Activated CD8-positive, alpha-beta memory T cell treated with anti-CD3 and anti-CD28 coated beads, Interleukin-2, amount 50 U/mL, for 1 hour (primary cell): ENCODE measurements around the gene CNTNAP2.

Experiments
- DNase-seq: peaks from one replicate; pipeline ENCODE4 v3.0.0-alpha.2; 2020; ENCODE audit errors: extremely low read depth

CNTNAP2 gene

DNA sequence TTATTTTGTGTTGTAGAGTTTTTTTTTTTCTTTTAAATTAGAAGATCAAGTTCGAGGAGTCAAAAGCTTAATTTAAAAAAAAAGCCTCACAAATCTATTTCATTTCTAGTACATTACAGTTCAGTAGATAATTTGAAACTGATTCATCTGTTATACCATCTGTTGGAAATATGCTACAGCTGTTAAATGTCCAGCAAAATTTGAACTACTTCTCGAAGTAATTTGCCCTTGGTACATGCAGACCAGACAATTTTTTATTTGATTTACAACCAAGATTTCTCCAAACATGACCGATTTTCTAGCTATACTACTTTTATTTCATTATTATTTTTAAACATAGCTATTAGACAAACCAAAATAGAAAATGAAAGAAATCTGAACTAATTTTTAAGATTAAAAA lies 647.9 kb downstream of the CNTNAP2 start:
- no peak for DNase-seq

DNA sequence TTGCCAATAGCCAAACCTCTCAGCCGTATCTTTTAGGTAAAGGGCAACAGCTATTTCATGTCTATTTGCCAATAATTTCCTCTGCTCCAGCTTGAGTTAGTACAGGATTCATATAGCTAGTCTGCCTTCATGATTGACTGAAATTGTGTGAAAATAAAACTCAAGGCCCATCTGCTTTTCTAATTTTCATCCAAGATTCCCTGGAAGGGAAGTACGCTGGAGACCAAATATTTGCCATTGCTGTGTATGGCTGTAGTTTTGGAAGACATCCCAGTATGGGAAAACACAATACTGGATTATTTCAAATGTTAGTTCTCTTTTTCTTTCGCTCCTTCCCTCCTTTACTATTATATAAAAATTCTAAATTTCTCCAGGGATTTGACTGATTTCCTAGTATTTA lies 652.4 kb downstream of the CNTNAP2 start:
- no peak for DNase-seq

DNA sequence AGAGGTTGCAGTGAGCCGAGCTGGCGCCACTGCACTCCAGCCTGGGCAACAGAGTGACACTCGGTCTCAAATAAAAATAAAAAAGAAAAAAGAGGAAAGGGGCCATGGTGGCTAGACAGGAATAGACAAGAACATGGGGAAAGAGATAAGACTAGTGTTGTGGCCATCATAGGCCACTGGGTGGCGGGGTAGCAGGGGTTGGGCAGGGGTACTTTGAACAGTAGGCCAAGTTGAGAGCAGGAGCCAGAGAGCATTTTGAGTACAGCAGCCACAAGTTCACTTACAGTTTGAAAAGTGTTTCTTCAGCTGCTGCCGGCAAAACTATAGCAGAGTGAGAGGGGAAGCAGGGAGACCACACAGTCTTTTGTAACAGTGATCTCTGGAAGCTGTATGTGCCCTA lies 656.0 kb downstream of the CNTNAP2 start:
- DNase-seq: no peak

DNA sequence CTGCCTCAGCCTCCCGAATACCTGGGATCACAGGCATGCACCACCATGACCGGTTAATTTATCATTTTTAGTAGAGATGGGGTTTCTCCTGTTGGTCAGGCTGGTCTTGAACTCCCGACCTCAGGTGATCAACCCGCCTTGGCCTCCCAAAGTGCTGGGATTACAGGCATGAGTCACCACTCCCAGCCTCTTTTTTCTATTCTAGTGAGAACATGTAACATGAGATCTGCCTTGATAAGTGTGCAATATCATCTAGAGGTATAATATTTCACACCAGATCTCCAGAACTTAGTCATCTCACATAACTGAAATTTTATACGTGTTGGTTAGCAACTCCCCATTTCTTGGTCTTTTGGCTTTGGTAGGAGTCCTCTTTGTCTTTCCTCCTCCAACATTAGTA lies 656.9 kb downstream of the CNTNAP2 start:
- no peak for DNase-seq

DNA sequence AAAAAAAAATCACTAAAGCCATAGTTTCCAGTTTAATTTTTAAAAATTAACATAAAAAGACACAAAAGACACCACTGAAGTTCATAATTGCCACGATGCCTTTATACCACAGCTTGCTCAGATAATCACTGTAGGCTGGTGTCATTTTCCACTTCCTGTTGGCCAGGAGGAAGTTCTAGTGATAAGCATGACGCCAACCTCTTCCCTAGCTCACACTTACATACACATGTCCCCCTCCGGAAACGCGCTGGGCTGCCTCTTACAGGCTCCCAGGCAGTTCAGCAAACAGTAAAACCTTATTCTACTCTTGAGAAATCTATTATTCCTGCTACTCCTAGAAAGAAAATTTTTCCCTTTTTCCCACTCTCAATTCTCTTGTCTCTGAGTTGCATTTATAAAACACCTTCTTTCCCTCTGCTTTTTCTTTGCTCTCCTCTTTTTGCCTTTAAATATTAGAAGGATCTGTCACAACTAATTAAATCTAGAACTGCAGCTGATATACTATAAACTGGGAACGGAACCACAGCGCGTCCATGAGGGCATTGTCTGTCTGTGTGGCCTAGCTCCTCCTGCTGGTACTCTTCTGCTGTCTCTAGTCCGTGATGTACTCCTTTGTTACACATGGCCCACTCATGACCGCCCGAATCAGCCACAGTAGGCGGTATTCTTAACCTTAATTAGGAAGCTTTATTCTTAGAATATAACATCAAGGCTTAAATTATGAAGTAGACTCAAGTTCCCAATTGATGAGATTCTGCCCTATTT lies 664.9 kb downstream of the CNTNAP2 start:
- DNase-seq: no peak

DNA sequence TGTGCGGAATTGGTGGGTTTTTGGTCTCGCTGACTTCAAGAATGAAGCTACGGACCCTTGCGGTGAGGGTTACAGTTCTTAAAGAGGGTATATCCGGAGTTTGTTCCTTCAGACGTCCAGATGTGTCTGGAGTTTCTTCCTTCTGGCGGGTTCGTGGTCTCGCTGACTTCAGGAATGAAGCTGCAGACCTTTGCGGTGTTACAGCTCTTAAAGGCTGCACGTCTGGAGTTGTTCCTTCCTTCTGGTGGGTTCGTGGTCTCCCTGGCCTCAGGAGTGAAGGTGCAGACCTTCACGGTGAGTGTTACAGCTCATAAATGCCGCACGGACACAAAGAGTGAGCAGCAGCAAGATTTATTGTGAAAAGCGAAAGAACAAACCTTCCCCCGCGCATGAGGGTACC lies 670.7 kb downstream of the CNTNAP2 start:
- DNase-seq: no peak

DNA sequence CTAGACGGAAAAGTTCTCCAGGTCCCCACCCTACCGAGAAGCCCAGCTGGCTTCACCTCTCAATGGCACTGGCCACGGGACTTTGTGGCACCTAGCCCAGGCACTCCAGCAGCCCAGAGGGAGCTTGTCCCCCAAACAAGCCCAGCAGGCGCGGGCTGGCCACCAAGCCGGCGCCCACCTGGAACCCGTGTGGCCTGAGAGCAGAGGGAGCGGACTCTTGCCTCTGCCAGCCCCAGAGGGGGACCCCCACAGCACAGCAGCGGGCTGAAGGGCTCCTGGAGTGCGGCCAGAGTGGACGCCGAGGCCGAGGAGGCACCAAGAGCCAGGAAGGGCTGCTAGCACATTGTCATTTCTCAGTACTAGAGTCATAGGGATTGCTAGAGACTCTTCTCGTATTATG lies 671.4 kb downstream of the CNTNAP2 start:
- no peak for DNase-seq

DNA sequence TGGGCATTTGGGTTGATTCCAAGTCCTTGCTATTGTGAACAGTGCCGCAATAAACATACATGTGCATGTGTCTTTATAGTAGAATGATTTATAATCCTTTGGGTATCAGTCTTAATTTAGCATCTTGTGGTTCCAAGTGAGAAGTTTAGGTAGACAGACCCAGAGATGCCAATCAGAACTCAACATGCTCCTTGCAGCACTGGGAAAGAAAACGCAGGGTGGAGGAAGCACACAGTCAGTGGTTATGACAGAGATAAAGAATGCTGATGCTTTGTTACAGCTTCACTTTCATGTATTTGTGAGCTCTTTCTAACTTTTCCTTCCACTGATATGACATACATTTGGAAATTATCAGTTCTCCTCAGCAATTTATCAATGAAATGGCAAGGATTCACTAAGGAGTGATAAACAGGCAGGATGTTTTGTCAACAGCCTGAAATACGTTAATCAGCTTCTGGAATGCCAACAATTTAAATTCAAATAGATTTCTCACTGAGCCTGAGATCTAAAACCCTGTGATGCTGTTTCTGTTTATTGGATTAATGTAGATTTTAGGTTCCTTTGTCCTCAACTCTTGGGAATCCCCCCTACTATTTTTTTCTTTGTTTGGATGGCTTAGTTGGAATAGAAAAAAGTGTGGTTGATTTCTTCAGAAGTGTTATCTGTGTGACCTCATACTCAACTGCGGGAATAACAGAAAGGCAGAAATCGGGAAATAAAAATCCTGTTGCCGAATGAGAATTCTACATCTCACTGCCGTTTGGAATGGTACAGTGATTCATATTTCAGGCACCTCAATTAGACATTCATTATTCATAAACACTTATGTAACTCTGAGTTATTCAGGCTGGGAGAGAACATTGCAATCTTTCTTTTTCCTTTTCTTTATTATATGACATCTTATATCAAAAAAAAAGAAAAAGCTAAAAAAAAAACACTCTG lies 675.0 kb downstream of the CNTNAP2 start:
- no peak for DNase-seq

DNA sequence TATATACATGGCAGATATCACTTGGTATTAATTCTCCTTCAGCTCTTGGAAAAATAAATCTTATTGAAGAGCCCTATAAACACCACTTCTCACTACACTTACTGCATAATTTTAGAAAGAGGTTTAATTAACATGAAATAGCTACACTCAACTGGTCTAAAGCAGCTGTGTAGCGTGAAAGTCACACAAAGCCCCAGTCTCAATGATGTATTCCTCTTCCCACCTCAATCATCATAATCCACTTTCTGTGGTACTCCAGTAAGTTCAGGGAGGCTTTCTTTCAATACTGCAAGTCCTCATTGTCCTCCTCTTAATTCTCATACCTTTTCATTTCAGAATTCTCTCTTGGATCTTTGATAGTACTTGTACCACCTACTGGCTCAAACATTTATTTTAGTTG lies 688.0 kb downstream of the CNTNAP2 start:
- no peak for DNase-seq

DNA sequence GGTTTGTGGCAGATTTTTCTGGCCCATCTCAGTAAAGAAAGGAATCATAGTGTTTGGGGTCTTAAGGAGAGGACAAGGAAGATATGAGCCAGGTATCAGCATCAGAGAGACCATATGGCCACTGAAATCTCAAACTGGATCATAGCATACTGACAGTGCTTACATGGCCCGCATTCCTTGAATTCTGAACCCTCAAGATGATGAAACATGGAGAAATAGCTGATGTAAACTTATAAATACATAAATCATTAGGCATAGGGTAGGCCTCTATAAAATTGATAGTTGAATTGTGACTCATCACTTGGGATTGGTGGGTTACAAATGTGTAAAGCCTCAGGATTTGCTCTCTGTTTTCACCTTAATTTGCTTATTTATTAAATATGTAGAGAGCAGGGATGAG lies 688.5 kb downstream of the CNTNAP2 start:
- DNase-seq: no peak

DNA sequence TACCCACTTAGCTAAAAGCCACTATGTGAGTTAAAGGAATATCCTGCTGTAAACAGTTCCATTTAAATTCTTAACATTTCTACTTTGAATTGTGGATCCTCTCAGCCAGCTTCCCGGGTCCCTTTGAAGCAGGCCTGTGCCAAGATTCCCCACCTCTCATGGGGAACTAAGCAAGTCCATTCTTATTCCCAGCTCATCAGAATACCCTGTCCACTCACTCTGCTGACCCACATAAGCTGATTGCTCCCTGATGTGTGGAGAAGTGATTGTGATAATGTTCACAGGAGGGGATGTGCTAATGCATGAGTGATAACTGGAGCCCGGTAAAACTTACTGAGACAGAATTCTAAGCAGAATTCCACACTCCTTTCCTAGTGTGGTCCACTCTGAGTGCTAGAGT lies 709.7 kb downstream of the CNTNAP2 start:
- no peak for DNase-seq

DNA sequence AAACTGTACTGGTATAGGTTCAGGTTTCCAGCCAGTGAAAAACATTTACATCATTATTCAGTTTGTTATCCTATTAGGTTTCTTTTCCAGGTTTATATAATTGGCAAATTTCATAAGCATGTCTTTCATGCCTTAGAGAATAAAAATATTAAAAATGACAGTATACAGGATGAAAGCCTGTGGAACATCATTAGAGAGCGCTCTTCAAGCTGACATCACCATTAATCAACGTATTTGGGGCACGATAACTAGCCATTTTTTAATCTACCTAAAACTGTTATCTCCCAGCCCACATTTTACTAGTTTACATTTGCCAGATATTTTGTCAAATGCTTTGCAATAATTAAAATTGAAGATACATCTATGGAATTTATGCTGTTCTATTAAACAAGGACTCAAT lies 714.1 kb downstream of the CNTNAP2 start:
- no peak for DNase-seq

DNA sequence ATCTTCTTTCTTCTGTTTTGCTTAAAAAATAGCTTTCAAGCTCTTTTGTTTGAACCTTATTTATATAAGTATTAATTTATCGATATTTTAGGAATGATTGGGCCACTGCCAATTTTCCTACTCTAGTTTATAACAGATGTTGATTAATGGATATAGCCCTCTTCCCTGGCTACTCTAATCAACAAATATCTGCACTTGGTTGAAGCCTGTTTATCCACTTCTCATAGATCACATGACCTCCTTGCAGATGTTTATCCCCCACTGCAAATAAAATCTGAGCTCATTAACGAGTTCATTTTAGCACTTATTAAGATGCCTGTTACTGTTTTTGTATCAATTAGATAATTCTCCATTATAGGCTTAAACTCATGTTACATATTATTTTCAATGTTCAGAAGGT lies 715.3 kb downstream of the CNTNAP2 start:
- DNase-seq: no peak

DNA sequence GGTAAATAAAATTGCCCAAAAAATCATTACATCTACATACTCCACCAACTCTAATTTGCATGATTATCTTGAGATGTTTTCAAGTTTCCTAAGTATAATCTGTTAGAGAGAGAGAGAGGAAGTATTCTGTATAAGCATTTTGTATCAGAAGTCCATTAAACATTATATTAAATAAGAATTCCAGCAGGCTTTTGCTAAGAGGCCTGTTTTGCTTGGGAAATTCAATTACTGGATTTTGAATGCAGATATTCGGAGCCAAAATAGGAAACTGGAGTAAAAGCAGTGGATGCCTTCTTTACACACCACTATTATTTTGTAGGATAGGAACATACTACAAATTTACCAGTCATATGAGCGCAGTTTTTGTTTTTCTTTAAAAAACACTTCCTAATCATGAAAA lies 727.8 kb downstream of the CNTNAP2 start:
- no peak for DNase-seq

DNA sequence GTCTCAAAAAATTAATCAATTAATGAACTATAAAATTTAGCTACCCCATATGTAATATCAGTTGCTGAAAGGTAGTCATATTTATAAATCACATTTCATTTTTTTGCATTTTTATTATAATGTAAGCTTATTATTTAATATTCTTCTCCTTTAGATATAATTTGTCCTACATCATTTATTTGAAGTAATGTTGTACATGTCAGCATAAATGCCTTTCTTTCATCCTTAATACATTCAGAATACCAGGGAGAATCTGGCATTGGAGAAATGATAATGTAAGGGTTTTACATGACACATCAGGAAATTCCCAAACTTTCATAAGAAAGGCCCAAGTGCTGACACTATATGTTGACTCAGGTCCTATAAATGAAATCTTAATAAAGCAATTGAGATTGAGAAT lies 742.1 kb downstream of the CNTNAP2 start:
- DNase-seq: no peak

DNA sequence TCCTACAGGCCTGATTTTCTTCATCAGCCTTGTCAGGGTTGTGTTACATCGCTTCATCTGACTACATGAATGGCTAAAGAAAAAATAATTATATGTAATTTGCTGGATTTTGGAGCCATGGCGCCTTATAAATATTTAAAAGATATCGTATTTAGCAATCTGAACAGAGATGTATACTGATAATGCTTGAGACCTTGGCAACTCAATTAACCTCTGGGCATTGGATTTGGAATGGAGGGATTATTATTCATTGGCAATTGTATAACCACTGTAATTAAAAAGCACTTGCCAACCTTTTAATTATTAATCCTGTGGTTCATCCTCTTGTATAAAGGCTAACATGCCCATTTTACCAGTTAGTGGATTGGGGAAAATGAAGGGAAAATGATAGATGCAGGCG lies 745.1 kb downstream of the CNTNAP2 start:
- no peak for DNase-seq

DNA sequence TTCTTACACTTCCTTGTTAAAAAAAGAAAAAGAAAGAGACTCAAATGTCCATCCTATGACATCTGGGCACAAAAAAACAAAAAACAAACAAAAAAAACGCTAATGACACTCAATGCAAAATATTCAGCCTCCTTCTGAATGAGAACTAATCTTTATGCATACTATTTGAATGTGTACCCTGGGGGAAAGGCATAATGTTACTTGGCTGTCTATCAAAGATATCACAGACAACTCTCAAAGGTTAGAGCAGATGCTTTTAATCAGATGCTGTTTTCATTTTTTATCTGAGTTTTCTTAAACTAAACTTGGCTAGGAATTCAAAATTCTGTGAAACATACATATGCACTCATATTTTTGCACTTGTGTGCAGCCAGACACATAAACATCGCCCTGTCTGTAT lies 745.8 kb downstream of the CNTNAP2 start:
- no peak for DNase-seq

DNA sequence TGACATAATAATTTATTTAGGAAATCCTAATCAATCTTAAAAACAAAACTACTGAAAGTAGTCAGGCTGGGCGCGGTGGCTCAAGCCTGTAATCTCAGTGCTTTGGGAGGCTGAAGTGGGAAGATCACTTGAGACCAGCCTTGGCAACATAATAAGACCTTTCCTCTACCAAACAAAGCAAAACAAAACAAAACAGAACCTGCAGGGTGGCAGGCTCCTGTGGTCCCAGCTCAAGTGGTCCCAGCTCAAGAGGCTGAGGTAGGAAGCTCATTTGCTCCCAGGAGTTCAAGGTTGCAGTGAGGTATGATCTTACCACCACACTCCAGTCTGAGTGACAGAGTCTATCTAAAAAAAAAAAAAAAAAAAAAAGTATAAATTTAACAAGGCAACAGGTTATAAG lies 748.0 kb downstream of the CNTNAP2 start:
- DNase-seq: no peak

DNA sequence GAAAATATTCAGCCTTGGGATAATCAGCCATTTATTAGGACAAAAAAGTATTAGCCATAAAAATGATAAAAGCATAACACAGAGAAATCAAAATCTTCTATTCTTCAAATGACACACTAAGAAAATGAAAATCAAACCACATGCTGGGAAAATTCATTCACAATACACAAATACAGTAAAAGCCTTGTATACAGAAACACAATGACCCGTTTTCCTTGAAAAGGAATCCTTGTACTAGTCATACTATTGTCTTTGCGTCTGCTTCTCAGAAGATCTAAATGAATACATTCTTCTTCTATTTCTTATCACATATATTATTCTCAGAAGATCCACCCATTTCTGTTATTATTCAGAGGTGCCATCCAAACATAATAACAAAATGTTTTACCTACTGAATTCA lies 749.1 kb downstream of the CNTNAP2 start:
- DNase-seq: no peak

DNA sequence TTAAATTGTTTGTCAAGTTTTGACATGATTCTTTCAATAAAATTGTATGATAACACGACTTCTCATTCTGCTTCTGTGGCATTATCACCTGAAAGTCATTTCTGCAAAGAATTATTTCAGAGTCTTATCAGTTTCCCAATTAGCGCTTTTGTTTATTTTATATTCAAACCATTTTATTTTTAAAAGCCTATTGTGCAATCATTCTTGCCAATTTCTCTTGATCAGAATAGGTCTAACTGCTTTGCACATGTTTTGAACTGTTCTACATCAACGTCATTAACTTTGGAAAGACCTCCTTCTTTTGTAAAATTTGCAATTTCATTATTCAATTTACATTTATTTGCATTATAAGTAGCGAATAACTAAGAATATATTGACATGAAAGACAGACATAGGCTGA lies 758.1 kb downstream of the CNTNAP2 start:
- DNase-seq: no peak

DNA sequence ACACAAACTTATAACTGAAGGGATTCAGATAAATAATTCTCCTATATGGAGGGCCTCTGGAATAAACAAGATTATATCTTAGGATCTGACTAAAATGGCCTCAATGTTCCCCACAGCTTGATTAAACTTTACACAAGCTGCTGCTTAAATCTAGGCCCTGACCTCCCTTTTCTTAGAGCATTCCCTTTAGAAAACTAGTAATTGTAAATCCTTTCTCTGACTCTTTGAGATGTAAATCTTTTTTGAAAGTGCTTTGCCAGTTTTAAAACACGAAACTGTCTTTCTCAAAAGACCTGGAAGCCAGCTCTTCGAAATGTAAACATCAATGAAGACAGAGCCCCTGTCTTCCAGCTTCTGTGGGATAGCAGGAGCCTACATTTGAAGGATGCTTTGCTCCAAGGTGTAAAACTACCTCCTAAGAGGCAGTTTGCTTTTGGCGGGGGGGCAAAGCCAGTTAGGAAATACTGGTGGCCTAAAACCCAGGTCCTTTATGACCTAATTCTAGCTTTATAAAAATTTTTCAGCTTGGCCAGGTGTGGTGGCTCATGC lies 758.7 kb downstream of the CNTNAP2 start:
- DNase-seq: no peak

DNA sequence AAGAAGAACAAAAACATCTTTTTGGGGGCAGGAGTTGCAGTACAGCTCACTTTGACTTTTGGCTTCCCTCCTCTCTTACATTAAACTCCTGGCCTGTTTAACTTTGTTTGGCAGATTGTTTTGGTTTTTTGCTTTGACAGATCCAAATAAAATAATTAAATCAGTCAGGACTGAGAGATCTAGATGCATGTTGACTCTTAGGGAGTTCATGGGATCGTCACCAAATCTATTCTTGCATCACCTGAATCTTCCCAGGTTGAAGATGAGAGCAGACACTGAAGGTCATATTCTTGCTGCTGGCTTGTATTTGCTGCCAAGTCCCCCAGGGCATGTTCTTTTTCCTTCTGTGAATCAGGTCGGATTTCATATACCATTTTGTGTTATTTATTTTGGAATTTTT lies 759.4 kb downstream of the CNTNAP2 start:
- no peak for DNase-seq

DNA sequence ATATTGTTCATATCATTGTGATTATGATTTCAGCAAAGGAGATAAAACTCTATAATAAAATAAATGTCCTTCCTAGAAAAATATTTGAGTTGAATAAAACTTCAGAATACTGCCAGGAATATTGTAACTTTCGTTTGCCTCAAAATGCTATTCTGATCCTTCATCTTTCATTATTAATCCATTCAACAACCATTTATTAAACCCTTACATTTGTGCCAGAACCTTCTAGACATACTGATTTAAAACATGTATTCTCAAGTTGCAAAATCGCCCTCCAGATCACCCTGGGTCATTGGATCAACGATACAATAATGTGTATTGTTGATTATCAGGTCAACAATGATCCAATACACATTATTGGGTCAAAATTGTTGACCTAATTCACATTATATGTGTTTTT lies 759.8 kb downstream of the CNTNAP2 start:
- no peak for DNase-seq
